Bronchial epithelial cell (primary cell): ENCODE measurements around the gene FTCD. TPM values are rescaled to one million over a fixed set of nuclear protein-coding genes. Genes with fewer than 3 reads are reported as not detected.

ENCODE experiments used
- DNase-seq: peaks from one replicate; pipeline ENCODE4 v3.0.0-alpha.2; 2010; ENCODE audit warnings: low read depth
- FAIRE-seq: peaks from 2 replicates; lab custom pipeline; 2011; peaks lifted over from hg19 to GRCh38; lab: Jason Lieb, UNC
- H3K27me3 ChIP-seq: 2 replicates; pipeline ENCODE4 v1.5.1; 2011; ENCODE audit warnings: low read length; ENCODE audit not compliant: control insufficient read depth, insufficient read depth
- H3K36me3 ChIP-seq: 2 replicates; pipeline ENCODE4 v1.5.1; 2011; ENCODE audit warnings: low read length; ENCODE audit not compliant: control insufficient read depth, insufficient read depth
- H3K4me3 ChIP-seq: 2 replicates; pipeline ENCODE4 v1.5.1; 2011; ENCODE audit warnings: mild to moderate bottlenecking, low read depth, low read length, control low read depth
- total RNA-seq: library from RNA; depleted of rRNA; stranded (reverse); fragments of >200 nt; gene quantifications from 2 replicates; pipeline ENCODE4 v1.2.1, GENCODE V29; 2014
- TF ChIP-seq, protein P1 (sequence below): IDR thresholded peaks from 2 replicates; pipeline ENCODE4 v1.5.1; 2011; ENCODE audit warnings: mild to moderate bottlenecking, moderate library complexity, low read length, control low read depth, inconsistent platforms; ENCODE audit not compliant: insufficient read depth, severe bottlenecking

Gene FTCD
- total RNA-seq, 1 donor from 2014 or later, result not detected

DNA sequence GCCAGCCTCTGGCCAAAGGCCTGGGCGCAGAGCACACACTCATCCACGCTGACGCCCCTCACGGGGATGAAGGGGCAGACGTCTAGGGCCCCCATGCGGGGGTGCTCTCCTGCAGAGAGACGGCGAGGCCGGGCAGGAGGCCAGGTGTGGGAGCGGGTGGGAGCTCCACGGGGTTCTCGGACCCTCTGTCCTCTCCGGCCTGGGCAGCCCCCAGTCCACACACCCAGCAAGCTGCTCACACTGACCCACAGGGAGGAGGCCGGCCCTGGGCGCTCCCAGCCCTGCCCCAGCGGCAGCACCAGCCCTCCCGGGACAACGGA, 2.5 kb downstream of the FTCD start:
- TF ChIP-seq, protein P1, sequence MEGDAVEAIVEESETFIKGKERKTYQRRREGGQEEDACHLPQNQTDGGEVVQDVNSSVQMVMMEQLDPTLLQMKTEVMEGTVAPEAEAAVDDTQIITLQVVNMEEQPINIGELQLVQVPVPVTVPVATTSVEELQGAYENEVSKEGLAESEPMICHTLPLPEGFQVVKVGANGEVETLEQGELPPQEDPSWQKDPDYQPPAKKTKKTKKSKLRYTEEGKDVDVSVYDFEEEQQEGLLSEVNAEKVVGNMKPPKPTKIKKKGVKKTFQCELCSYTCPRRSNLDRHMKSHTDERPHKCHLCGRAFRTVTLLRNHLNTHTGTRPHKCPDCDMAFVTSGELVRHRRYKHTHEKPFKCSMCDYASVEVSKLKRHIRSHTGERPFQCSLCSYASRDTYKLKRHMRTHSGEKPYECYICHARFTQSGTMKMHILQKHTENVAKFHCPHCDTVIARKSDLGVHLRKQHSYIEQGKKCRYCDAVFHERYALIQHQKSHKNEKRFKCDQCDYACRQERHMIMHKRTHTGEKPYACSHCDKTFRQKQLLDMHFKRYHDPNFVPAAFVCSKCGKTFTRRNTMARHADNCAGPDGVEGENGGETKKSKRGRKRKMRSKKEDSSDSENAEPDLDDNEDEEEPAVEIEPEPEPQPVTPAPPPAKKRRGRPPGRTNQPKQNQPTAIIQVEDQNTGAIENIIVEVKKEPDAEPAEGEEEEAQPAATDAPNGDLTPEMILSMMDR, result no peak

DNA sequence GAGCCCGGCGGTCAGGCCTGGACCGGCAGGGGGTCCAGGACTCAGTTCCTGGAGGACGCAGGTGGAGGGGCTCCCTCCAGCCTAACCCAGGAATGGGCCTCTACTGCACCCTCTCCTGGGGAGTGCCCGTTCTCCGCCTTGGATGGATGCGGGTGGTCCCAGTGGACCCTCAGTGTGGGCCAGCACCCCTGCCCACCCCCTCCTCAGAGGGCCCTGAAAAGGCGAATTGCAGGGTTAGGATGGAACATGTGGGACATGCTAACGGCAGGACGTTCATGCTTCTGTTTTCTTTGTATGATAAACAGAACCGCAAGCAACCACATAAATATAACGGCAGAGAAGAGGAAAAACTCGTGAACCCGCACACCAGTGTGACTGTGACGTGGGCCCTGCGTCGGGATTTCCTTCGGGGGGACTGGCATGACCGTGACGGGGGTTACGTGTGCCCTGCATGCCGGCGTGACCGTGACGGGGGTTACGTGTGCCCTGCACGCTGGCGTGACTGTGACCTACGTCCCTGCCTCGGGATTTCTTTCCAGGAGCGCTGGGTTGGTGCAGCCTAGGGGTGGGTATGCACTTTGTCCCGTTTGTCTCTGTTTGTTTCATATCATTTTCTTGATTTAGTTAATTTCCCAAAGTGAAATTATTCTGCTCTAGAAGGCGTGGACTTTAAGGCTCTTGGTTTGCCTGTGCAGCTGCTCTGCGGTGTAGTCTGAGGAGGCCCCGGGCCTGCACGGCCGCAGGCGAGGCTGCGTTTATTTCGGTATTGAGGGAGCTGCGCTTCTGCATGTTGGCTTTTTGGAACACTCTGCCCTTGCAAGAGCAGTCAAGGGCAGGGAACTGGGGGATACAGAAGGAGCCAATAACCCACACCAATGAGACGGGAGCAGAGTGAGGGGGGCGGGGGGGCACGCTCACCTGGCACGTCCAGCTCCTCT, 3.1 kb downstream of the FTCD start:
- no peaks in the 10 kb centered on the region for H3K36me3 ChIP-seq
- TF ChIP-seq, protein P1, result no peak
- FAIRE-seq (no peak), DNase-seq (no peak)
- H3K27me3 ChIP-seq, result no peaks in the 10 kb centered on the region
- no peak overlapping the region for H3K4me3 ChIP-seq

More for the DNA sequence above, 2.5 kb downstream of the FTCD start:
- no peak for FAIRE-seq
- Histone ChIP-seq H3K36me3 (no peaks in the 10 kb centered on the region), H3K4me3 (no peak overlapping the region), H3K27me3 (no peaks in the 10 kb centered on the region)
- no peak for DNase-seq

DNA sequence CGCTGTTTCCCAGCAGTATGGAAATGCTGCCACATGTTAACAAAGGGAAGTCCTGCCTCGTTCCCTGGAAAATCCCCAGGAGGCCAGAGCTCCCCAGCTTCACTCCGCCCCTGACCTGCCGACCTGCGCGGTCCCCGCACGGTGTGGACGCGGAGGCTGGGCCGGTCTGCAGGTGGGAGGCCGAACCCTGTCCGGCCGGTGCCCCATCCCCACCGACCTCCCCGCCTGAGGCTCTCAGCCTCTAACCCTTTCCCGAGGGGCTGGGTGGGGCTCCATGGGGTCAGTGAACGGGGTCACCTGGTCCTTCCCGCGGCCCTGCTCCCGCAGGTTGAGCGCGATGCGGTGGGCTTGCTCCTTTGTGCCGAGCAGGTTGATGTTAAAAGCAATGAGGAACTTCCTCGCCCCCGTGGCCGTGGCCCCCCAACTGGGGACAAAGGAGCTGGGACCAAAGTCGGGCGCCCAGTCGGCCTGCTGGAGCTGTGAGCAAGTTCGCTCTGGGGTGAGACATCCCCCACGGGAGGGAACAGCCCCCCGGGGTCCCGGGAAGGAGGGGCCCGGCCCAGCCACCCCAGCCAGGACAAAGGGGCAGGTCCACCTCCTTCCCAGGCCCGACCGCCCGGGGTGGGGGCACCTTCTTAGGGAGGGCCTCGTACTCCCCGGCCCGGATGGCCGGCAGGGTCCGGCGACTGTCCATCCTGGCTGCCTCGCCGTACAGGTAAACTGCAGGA, 4.0 kb downstream of the FTCD start:
- H3K4me3 ChIP-seq, result no peak overlapping the region
- no peak for FAIRE-seq

DNA sequence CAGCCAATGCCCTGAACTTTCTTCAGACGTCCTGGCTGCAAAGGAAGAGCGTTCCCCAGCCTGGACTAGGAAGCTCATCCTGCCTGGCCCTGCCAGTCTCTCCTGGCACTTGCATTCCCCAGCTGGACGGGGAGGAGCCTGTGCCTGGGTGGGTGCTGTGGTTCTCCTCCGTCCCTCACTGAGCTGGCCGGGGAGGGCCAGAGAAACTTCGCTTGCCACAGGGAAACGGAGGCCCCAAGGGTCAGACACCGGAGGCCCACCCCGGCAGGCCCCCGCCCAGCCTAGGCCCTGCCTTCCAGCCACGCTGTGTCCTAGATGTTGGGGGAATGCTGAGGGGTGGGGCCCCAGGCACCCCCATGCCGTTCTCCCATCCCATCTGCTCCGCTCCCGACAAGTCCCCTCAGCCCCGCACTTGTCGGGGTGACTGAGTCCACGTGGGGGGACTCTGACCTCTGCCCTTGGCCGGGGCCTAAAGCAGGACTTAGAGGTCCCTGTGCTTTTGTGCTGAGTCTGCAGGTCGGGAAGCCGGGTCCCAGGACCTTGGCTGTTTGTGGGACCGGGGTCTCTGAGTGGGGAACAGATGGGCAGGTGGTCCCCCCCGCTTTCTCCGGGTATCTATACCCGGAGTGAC, 4.8 kb downstream of the FTCD start:
- DNase-seq, result no peak
- no peak overlapping the region for H3K4me3 ChIP-seq
- TF ChIP-seq, protein P1, result no peak
- no peak for FAIRE-seq
- H3K27me3 ChIP-seq, result no peaks in the 10 kb centered on the region
- no peaks in the 10 kb centered on the region for H3K36me3 ChIP-seq

More for the DNA sequence above, 4.0 kb downstream of the FTCD start:
- H3K27me3 ChIP-seq, result no peaks in the 10 kb centered on the region
- no peak for DNase-seq
- TF ChIP-seq, protein P1, result no peak
- no peaks in the 10 kb centered on the region for H3K36me3 ChIP-seq

DNA sequence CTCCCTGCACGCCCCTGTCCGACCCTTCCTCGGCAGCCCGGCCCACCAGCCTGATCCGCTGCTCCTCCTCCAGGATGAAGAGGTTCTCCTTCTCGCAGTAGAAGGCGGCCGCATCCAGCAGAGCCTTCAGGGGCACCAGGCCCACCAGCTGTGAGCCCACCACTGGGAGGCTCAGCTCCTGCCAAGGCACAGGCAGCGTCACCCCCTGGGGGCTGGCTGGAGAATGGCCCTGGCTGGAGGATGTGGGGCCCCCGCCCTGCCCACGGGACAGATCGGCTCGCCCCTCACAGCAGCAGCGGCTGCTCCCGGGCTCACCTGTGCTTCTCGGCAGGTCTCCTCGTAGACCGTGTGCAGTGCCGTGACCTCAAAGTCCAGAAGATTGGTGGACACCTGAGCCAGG, 5.3 kb downstream of the FTCD start:
- no peak for FAIRE-seq
- TF ChIP-seq, protein P1, result no peak
- Histone ChIP-seq H3K4me3 (no peak overlapping the region), H3K27me3 (no peaks in the 10 kb centered on the region), H3K36me3 (no peaks in the 10 kb centered on the region)
- DNase-seq, result no peak
